HG02623 (cell line): ENCODE measurements around the gene DIPK1A.

ENCODE experiments used
- ATAC-seq: cut with Tn5 transposase; IDR thresholded peaks from one replicate; pipeline ENCODE4 v1.9.1; 2021; ENCODE audit warnings: moderate library complexity; ENCODE audit not compliant: unreplicated experiment

Gene DIPK1A

GRCh38 chr1:92961131-92961895 is at the start of gene DIPK1A:
DIPK1A (minus strand) TSS chr1:92961462; CDS start chr1:92961429, 33 bp downstream.
- ATAC-seq: peak; percentile 35

- ATAC-seq: no peak
These were observed 46.8 kb upstream of the DIPK1A start for GRCh38 chr1:93007941-93008577.

DNA sequence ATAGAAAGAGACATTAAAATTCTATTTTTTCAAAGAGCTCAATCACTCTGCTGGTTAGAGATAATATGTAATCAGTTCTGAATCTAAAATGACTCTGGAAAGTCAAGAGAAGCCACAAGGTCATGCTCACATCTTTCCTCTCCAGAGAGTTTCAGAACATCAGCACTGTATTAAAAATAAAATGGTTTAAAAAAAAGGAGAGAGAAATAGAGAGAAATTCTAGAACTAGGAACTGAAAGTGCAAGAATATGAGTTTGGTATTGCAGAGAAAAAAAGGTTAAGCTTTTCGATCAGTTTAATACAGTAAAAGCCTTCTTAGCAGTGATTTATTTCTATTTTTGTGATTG is 44.0 kb upstream of the DIPK1A start:
- ATAC-seq: no peak

DNA sequence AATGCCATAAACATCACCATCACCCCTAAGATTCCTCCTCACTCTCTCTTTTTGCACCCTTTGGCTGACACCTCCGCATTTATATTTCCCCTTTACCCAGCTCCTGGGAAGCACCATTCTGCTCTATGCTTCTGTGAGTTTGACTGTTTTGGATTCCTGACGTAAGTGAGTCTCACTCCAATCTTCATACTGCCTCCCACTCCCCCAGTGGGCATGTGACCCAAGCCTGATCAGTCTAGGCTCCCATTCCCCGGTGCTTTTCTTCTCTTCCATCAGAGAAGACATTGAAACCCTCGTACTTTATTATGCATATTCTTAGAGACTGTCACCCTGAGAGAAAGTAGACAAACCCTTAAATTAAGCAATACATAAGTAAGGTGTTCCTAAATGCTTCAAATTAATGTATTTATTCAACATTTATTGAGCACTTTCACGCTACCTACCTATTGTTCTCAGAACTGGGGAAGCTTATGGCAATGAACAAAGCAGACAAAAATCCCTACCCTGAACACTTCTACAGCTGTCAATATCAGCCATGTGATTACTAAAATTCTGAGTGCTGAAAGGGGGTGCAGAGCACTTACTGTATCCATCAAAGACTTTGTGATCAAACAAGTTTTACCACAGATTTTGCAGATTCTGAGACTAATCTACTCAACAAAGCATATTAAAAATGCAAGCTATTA is 43.4 kb upstream of the DIPK1A start:
- no peak for ATAC-seq

DNA sequence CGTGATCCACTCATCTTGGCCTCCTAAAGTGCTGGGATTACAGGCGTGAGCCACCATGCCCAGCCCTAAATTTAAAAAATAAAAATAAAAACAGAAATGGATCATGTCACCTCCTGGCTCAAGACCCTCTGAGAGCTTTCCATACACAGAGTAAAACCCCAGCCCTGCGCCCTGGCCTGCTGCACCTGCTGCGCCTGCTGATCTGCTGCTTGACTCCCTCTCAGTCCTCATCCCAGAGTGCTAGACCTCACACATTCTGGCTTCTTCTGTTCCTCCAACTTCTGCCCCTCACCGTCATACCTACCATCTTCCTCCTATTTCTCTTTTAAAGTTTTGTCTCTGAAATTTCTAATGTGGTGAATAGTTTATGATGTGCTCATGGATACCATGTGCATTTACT is 42.7 kb upstream of the DIPK1A start:
- ATAC-seq: no peak

DNA sequence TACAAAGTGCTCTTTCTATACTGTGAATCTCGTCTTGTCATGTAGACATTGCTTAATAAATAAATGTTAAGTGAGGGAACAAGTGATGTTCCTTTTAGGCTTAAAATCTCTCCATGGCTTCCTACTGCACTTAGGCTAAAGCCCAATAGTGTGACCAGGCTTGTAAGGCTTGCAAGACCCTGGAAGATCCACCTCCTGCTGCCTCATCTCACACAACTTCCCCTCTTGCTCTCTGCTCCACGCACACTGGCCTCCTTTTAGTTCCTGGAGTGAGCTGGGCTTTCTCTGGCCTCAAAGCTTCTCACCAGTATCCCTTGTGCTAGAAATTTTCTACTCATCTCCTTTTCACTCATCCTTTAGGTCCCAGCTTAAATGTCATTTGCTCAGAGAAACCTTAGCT is 41.5 kb upstream of the DIPK1A start:
- no peak for ATAC-seq

DNA sequence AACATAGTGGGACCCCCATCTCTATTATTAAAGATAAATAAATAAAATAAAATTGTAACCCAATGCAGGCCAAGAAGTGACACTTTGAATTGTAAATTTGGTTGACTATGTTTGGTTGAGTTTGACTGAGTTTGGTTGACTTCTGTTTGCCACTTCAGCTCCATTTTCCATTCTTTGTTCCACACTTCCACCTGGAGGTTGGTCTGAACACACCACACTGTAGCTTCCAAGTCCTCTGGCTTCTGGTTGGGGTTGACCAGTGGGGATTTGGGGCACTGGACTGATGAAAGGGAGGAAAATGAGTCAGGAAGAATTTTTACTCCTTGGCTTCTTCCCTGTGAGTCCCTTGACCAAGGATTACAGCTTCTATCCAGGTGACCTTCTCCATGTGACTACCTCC is 40.6 kb upstream of the DIPK1A start:
- ATAC-seq: no peak

DNA sequence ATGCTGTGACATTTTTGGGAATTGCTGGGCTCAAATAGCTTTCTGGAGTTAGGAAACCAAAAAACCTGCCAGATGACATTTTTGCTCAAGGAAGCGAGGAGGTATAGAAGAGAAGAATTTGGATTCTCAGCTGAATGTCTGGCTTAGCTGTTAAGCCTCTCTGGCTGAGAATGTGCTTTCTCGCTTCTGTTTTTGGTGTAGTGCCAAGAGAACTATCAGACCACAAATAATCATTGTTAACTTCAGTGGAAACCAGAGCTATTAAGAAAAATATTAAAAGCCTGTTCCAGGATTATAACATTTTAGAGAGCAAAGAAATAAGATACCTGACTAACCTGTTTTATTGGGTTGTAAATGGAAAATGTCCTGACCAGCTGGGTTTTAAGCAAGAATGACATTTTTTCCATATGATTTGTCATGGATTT is 39.5 kb upstream of the DIPK1A start:
- ATAC-seq: no peak

GRCh38 chr1:93000291-93000690 is 39.0 kb upstream of the DIPK1A start:
- no peak for ATAC-seq

DNA sequence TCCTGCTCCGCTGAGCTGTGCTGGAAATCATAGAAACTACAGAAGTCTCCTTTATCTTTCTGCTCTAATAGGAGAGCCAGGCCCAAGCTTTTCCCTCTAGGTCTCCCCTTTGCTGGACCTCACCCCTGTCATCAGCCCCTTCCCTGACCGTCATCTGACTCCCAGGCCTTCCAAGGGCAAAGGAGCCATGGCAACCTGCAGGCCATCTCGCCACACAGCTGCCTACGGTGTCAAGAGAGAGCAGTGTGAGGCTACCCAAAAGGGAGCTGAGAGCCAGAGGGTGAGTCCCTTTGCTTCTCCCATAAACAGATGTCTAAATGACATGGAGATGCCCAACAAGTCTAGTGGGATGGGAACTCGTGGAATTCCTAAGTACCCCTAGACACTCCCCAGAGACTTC is 37.6 kb upstream of the DIPK1A start:
- no peak for ATAC-seq

GRCh38 chr1:92995441-92996430 is 34.5 kb upstream of the DIPK1A start:
- no peak for ATAC-seq

GRCh38 chr1:92994105-92994712 is 32.9 kb upstream of the DIPK1A start:
- peak; percentile 69 for ATAC-seq

DNA sequence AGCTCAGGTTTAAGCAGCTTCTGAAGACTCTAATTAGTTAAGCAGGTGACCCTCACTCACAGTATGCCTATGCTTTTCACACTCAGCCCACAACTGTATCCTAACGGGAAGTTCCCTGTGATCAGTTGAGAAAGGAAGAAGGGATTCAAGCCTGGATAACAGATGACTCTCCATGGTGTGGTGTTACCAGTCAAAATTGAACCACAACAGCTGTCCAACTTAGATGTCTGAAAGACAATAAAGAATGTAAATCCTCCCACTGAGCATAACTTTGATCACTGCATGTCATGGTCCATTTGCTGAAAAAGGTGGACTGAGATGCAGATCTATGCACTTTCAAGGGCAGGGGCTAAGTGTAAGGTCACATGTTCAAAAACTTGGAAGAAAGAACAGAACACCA is 32.3 kb upstream of the DIPK1A start:
- ATAC-seq: no peak

- no peak for ATAC-seq
These were observed 31.6 kb upstream of the DIPK1A start for GRCh38 chr1:92992877-92993276.

- no peak for ATAC-seq
These were observed 30.8 kb upstream of the DIPK1A start for GRCh38 chr1:92992054-92992453.

DNA sequence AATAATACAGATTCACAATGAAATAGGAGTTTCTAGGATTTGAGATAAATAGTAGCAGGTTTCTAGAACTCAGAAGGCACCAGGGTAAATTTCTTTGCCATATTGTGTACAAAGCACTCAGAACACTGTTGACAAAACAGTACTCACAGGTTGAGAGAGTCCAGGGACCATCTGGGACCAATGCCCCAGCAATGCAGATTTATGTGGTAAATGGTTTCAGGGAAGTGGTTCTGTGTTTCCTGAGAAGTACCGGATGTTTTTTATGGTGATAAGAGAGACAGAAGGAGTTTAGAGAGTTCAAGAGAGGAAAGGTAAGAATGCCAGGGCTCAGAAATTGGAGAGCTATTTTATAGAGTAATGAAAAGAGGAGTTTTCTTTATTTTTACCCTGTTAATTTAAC is 29.6 kb upstream of the DIPK1A start:
- ATAC-seq: no peak

DNA sequence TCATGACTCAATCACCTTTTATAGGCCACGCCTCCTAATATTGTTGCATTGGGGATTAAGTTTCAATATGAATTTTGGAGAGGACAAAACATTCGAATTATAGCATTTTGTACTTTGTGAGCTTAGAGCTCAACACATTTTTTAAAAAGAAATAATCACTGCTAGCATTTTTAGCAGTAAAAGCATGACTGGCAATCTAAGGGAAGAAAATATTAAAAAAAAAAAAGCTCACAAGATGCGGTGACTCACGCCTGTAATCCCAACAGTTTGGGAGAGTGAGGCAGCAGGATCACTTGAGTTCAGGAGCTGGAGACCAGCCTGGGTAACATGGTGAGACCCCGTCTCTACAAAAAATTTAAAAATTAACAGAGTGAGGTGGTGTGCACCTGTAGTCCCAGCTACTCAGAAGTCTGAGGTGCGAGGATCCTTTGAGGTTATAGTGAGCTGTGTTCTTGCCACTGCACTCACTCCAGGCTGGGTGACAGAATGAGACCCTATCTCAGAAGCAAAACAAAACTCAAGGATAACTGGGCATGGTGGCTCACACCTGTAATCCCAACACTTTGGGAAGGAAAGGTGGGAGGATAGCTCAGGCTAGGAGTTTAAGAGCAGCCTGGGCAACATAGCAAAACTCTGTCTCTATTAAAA is 28.8 kb upstream of the DIPK1A start:
- no peak for ATAC-seq

GRCh38 chr1:92989253-92989652 is 28.0 kb upstream of the DIPK1A start:
- no peak for ATAC-seq

DNA sequence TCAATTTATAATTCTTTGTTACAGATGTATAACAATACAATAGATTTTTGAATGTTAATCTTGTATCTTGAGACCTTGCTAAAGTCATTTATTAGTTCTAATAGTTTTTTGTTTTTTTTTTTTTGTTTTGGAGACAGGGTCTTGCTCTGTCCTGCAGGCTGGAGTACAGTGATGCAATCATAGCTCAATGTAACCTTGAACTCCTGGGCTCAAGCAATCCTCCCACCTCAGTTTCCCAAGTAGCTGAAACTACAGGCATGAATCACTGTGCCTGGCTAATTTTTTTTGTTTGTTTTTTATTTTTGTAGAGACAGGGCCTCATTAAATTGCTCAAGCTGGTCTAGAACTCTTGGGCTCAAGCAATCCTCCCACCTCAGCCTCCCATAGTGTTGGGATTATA is 26.2 kb upstream of the DIPK1A start:
- no peak for ATAC-seq

- ATAC-seq: no peak
These were observed 23.8 kb upstream of the DIPK1A start for GRCh38 chr1:92985101-92985500.
